ENCODE measurements around the gene CFAP61. TPM values are rescaled to one million over a fixed set of nuclear protein-coding genes. Genes with fewer than 3 reads are reported as not detected.

The CFAP61 gene
- total and polyA plus RNA-seq, 9 of the 15 experiments (the other 6 are each of a cell fraction or from before 2014, with no cell fraction given) = 0.11 TPM; not detected in 8

- H3K36me3 ChIP-seq (ENCODE audit: control insufficient read depth, insufficient read depth, low read length) = no peaks in the 10 kb centered on the region
- POLR2A ChIA-PET = no interaction called here
- no peak for ATAC-seq
- no peak for FAIRE-seq
- CTCF ChIA-PET (ENCODE audit: low intra/inter-chr PET ratio) = no interaction called here
- H4K20me1 ChIP-seq (replicated peaks; ENCODE audit: control insufficient read depth, insufficient read depth, low read length) = no peaks in the 10 kb centered on the region
- TF ChIP-seq CSDE1 (IDR thresholded peaks at IDR 0.05) (no peak), MLX (CRISPR knock-in tag; conservative IDR thresholded peaks at IDR 0.05) (no peak), GTF2E2 (tag; IDR thresholded peaks at IDR 0.05) (no peak), MCM7 (IDR thresholded peaks at IDR 0.05) (no peak), ZBTB40 (IDR thresholded peaks at IDR 0.05) (no peak), ZBTB40 (CRISPR knock-in tag; IDR thresholded peaks at IDR 0.05) (no peak), PRDM10 (IDR thresholded peaks at IDR 0.05; ENCODE audit: partially characterized antibody) (no peak)
- H2AFZ ChIP-seq (ENCODE audit: low read depth, low read length) = no peak overlapping the region
- no peak overlapping the region for H3K9ac ChIP-seq (ENCODE audit: insufficient read depth in 1 of 2, low read depth in 2 of 2, low read length in 2 of 2)
- peaks cover 0 to 16% of the 10 kb centered on the region in 2 experiments; a peak in 2 of 5 replicates for H3K27me3 ChIP-seq (ENCODE audit: control insufficient read depth in 2 of 2, insufficient read depth in 2 of 2, low read length in 2 of 2)
- intact Hi-C loops (cut with micrococcal nuclease) = no loop called here
- no peaks in the 10 kb centered on the region for H3K79me2 ChIP-seq (ENCODE audit: control insufficient read depth, insufficient read depth, low read length)
- no peaks in the 10 kb centered on the region for H3K9me1 ChIP-seq (ENCODE audit: control insufficient read depth, insufficient read depth, low read length)
- WGBS (ENCODE audit: insufficient coverage, low coverage, missing lambda C conversion rate) = 11% methylated on average over 13 of the region's 18 CpGs
- DNase-seq (ENCODE audit: extremely low read depth in 1 of 4, low spot score in 3 of 4) = peak in 2 of 4 experiments; percentile 12 to 15
- no peak overlapping the region for H3K27ac ChIP-seq (ENCODE audit: extremely low read depth, low read depth, low read length)
- in situ Hi-C loops (cut with MboI) = no loop called here
- H3K4me3 ChIP-seq = no peak overlapping the region
- H3K4me2 ChIP-seq (ENCODE audit: insufficient read depth, low read length) = no peak overlapping the region
- H3K9me3 ChIP-seq (replicated peaks; ENCODE audit: control insufficient read depth, insufficient read depth, low read depth, low read length) = no peaks in the 10 kb centered on the region
- no peaks in the 10 kb centered on the region; a peak in 1 of 5 replicates for H3K4me1 ChIP-seq (replicated peaks in 1 of 2; ENCODE audit: control insufficient read depth in 2 of 2, insufficient read depth in 2 of 2, low read length in 2 of 2)
- BruUV-seq (replicated peaks) = no TSS peak
Observed at GRCh38 chr20:20365480-20366161, 313.3 kb downstream of the CFAP61 start.
